Skeletal muscle cell (primary cell): ENCODE data around the gene PHB1.
A peak's percentile ranks its signal among the peaks of the same experiment; 100 is the strongest.
"Not testable (repeated sequence)": the region's sequence is repeated elsewhere in the genome, so short reads cannot be mapped to it uniquely, and the experiment has no call there.

Experiments used
- DNase-seq: peaks from one replicate; pipeline ENCODE4 v3.0.0-alpha.2; 2010; ENCODE audit warnings: low read depth
- H3K4me3 ChIP-seq: 2 replicates; pipeline ENCODE4 v1.5.1; 2011; ENCODE audit warnings: low read depth, mild to moderate bottlenecking, control low read depth, low read length, moderate library complexity

Gene PHB1

GRCh38 chr17:49407981-49408501 lies 6.6 kb downstream of the PHB1 start:
- peak; percentile 21 for DNase-seq
- no peak overlapping the region for H3K4me3 ChIP-seq

GRCh38 chr17:49407086-49407485 lies 7.6 kb downstream of the PHB1 start:
- no peak overlapping the region for H3K4me3 ChIP-seq
- DNase-seq: no peak

- no peak for DNase-seq
Measured at GRCh38 chr17:49406421-49407061, 8.1 kb downstream of the PHB1 start.

DNA sequence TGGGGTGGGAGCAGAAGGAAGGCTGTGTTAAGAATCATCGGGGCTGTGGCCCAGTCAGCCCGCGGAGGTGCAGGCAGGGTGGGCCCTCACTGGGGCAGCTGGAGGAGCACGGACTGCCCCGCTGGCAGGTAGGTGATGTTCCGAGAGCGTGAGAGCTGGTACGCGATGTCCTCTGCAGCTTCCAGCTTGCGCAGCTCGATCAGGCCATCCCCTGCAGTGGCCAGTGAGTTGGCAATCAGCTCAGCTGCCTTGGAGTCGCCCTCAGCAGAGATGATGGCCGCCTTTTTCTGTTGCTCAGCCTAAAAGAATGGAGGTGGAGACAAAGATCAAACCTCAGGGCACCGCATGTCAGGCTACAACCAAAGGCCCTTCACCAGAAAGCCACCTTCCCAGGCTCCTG lies 9.8 kb downstream of the PHB1 start:
- DNase-seq: no peak
- no peak overlapping the region for H3K4me3 ChIP-seq

More at GRCh38 chr17:49406421-49407061, 8.1 kb downstream of the PHB1 start:
- no peak overlapping the region for H3K4me3 ChIP-seq

GRCh38 chr17:49404361-49404760 lies 10.3 kb downstream of the PHB1 start:
- H3K4me3 ChIP-seq: no peak overlapping the region
- no peak for DNase-seq

DNA sequence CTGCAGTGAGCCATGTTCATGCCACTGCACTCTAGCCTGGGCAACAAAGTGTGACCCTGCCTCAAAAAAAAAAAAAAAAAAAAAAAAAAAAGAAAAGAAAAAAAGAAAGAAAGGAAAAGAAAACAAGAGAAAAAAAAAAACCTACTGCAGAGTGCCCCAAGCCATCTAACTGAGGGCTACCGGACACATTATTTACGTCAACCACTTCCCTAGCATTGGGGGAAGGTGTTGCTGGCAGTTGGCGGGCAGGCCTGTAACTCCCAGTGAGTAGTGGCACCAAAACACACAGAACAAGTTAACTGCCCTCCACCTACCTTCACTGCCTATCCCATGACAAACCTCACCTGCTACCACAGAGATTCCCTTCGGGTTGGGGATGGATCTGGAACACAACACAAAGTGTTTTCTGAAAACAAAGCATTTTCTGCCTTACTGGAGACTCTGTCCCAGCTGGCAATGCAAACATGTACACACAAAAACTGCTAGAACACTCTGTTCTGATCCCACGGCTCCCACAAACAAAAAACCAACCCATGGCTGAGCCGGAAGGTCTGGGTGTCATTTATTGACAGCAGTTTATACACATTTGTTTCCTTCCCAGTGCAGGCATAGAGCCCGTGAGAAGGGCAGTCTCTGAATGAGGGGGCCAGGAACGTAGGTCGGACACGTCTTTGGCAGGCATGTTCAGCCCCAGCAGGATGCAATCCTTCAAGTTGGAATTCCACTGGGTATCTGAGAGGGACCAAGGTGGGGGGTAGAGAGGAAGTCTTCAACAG lies 11.0 kb downstream of the PHB1 start:
- no peak for DNase-seq
- no peak overlapping the region for H3K4me3 ChIP-seq

DNA sequence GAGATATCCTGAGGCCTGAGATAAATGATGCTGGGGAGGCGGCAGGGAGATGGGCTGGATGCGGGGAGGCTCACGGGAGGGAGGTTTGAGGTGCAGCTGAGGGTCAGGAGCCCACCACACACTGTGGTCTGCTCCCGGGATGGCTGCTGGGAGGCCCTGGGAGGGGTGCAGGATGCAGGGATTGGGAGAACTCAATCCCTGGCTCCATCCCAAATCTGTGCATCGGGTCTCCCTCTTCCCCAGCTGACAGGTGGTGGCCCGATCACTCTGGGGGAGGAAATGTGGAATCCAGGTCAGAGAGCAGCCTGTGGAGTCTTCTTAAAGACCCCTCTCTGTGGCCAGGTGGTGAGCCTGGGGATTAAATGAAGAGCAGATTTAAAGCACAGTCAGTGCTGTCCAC lies 12.0 kb downstream of the PHB1 start:
- H3K4me3 ChIP-seq: no peak overlapping the region
- no peak for DNase-seq

GRCh38 chr17:49401971-49402611 lies 12.6 kb downstream of the PHB1 start:
- no peak for DNase-seq
- H3K4me3 ChIP-seq: no peak overlapping the region

DNA sequence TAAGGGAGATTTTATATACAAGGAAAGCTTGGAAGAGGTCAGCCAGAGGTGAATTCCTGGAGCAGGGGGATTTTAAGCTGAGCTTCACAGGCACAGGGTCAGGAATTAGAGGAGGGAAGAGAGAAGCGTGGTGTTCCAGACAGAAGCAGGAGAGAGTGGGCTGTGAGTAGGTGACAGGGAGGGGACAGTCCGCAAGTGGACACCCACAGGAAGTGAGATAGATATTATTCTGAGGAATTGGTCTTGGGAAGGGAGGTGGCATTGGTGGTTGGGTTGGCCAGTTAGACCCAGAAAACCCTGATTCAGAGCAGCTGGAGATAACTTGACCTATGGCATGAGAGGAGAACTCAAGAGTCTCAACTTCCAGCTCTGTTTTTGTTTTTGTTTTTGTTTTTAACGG lies 14.7 kb downstream of the PHB1 start:
- H3K4me3 ChIP-seq: no peak overlapping the region
- no peak for DNase-seq

DNA sequence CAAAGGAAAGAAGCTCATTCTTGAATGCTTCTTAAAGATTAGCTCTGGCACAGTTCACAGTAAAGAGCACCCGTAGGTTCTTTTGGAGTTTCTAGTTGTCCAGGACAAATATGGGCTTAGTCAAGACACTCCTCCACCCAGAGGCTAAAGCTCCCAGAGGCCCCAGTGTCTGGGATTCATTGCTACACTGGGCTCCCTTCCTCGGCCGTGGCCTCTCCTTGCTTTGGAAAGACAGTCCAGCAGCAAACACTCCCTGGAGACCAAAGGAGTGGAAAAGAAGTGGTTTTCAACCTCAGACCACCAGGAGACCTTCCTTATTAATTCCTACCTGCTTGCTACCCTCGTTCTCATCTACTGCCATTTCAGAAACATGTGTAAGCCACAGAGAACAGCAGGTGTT lies 17.1 kb downstream of the PHB1 start:
- no peak for DNase-seq
- no peak overlapping the region for H3K4me3 ChIP-seq

- H3K4me3 ChIP-seq: no peak overlapping the region
- no peak for DNase-seq
Measured at GRCh38 chr17:49393491-49394255, 21.0 kb downstream of the PHB1 start.

- no peak overlapping the region for H3K4me3 ChIP-seq
- no peak for DNase-seq
Measured at GRCh38 chr17:49390548-49391324, 23.9 kb downstream of the PHB1 start.

DNA sequence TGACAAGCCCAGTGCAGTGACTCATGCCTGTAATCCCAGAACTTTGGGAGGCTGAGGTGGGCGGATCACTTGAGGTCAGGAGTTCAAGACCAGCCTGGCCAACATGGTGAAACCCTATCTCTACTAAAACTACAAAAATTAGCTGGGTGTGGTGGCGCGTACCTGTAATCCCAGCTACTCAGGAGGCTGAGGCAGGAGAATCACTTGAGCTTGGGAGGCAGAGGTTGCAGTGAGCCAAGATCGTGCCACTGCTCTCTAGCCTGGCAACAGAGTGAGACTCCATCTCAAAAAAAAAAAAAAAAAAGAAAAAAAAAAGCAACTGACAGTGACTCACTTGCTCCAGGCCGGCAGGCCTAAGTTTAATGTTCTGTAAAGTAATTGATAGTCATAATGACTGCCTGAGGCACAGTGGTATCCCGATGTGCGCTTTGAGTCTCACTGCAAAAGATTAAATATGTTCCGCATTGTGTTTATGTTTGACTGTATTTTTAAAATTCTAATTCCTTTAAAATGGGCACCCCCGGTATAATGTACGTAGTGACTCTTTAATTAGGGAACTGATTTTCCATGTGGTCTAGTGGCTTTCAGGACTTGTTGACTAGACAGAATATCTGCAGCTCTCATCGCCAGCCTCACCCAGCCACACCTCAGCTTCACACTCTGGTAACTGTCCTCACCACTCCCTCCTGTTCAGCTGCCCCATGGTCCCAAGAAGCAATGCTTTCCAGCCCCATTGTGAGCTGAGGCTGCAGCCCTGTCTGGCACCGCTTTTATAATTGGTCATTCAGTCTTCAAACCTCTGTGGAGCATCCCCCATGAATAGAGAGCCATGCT lies 25.0 kb downstream of the PHB1 start:
- not testable (repeated sequence) for DNase-seq, H3K4me3 ChIP-seq

DNA sequence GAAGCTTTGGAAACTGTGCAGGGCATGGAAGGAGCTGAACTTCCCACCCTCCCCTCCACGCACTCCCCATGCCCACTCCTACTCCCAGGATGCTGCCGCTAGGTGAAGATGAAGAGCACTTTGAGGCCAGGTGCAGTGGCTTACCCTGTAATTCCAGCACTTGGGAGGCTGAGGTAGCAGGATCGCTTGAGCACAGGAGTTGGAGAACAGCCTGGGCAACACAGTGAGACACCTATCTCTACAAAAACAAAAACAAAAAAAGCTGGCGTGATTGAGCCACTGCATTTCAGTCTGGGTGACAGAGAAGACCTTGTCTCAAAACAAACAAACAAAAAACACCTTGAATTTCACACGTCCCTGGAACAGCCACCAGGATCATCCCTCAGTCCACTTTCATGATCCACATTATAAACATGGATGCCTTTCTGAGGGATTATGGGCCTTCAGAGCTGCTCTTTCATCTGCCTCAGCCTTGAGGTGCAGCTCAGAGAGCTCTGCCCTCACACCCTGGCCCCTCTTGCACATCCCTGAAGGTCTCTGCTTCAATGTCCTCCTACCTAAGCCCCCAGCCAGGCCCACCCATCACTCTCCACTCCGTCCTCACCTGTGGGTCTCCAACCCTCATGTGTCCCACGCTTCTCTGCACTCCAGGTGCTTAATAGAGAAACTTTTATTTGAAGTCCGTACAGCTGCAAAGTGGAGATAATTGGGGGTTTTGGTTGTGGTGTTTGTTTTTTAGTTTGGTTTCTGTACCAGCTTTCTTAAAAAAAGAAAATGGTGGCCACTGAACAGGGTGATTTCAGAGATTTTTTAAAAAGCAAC lies 25.8 kb downstream of the PHB1 start:
- no peak for DNase-seq
- no peak overlapping the region for H3K4me3 ChIP-seq

- no peak overlapping the region for H3K4me3 ChIP-seq
- no peak for DNase-seq
Measured at GRCh38 chr17:49388290-49388640, 26.4 kb downstream of the PHB1 start.

- DNase-seq: no peak
- no peak overlapping the region for H3K4me3 ChIP-seq
Measured at GRCh38 chr17:49387498-49388289, 27.0 kb downstream of the PHB1 start.

DNA sequence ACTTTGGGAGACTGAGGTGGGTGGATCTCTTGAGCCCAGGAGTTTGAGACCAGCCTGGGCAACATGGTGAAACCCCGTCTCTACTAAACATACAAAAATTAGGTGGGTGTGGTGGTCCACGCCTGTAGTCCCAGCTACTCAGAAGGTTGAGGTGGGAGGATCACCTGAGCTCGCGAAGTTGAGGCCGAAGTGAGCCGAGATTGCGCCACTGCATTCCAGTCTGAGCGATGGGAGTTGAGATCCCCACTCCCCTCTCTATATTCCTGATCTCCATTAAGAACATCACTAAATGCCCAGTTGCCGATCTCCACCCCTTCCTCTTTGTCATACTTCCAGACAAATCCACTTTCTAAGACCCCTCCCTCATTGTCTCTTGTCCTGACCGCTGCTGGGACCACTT lies 28.3 kb downstream of the PHB1 start:
- DNase-seq: no peak
- no peak overlapping the region for H3K4me3 ChIP-seq
